ENCODE measurements around the gene RAB31.
"Not testable (repeated sequence)": the region's sequence is repeated elsewhere in the genome, so short reads cannot be mapped to it uniquely, and the experiment has no call there.

DNA sequence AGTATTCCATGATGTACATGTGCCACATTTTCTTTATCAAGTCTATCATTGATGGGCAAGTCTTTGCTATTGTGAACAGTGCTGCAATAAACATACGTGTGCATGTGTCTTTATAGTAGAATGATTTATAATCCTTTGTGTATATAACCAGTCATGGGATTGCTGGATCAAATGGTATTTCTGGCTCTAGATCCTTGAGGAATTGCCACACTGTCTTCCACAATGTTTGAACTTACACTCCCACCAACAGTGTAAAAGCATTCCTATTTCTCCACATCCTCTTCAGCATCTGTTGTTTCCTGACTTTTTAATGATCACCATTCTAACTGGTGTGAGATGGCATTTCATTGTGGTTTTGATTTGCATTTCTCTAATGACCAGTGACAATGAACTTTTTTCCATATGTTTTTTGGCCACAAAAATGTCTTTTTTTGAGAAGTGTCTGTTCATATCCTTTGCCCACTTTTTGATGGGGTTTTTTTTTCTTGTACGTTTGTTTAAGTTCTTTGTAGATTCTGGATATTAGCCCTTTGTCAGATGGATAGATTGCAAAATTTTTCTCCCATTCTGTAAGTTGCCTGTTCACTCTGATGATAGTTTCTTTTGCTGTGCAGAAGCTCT lies 60.1 kb downstream of the RAB31 start:
- TF ChIP-seq, protein P1, sequence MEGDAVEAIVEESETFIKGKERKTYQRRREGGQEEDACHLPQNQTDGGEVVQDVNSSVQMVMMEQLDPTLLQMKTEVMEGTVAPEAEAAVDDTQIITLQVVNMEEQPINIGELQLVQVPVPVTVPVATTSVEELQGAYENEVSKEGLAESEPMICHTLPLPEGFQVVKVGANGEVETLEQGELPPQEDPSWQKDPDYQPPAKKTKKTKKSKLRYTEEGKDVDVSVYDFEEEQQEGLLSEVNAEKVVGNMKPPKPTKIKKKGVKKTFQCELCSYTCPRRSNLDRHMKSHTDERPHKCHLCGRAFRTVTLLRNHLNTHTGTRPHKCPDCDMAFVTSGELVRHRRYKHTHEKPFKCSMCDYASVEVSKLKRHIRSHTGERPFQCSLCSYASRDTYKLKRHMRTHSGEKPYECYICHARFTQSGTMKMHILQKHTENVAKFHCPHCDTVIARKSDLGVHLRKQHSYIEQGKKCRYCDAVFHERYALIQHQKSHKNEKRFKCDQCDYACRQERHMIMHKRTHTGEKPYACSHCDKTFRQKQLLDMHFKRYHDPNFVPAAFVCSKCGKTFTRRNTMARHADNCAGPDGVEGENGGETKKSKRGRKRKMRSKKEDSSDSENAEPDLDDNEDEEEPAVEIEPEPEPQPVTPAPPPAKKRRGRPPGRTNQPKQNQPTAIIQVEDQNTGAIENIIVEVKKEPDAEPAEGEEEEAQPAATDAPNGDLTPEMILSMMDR (tag by site-specific recombination; IDR thresholded peaks at IDR 0.05): not testable (repeated sequence)
- not testable (repeated sequence) for TF ChIP-seq ZBTB10 (tag by site-specific recombination; IDR thresholded peaks at IDR 0.05); ZNF202 (tag by site-specific recombination; IDR thresholded peaks at IDR 0.05; ENCODE audit: borderline replicate concordance); ZNF654 (tag by site-specific recombination; IDR thresholded peaks at IDR 0.05; ENCODE audit: low read depth); ZNF423 (tag by site-specific recombination; IDR thresholded peaks at IDR 0.05); HOXA7 (CRISPR knock-in tag; IDR thresholded peaks at IDR 0.05; ENCODE audit: borderline replicate concordance); ZIC2 (tag by site-specific recombination; IDR thresholded peaks at IDR 0.05); ZNF549 (tag by site-specific recombination; IDR thresholded peaks at IDR 0.05); TCF7L2 (IDR thresholded peaks at IDR 0.05; ENCODE audit: borderline replicate concordance, low read depth, low read length)
- TF ChIP-seq, protein P2, sequence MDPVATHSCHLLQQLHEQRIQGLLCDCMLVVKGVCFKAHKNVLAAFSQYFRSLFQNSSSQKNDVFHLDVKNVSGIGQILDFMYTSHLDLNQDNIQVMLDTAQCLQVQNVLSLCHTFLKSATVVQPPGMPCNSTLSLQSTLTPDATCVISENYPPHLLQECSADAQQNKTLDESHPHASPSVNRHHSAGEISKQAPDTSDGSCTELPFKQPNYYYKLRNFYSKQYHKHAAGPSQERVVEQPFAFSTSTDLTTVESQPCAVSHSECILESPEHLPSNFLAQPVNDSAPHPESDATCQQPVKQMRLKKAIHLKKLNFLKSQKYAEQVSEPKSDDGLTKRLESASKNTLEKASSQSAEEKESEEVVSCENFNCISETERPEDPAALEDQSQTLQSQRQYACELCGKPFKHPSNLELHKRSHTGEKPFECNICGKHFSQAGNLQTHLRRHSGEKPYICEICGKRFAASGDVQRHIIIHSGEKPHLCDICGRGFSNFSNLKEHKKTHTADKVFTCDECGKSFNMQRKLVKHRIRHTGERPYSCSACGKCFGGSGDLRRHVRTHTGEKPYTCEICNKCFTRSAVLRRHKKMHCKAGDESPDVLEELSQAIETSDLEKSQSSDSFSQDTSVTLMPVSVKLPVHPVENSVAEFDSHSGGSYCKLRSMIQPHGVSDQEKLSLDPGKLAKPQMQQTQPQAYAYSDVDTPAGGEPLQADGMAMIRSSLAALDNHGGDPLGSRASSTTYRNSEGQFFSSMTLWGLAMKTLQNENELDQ (tag by site-specific recombination; IDR thresholded peaks at IDR 0.05; ENCODE audit: low read depth): not testable (repeated sequence)
- TF ChIP-seq, protein P3, sequence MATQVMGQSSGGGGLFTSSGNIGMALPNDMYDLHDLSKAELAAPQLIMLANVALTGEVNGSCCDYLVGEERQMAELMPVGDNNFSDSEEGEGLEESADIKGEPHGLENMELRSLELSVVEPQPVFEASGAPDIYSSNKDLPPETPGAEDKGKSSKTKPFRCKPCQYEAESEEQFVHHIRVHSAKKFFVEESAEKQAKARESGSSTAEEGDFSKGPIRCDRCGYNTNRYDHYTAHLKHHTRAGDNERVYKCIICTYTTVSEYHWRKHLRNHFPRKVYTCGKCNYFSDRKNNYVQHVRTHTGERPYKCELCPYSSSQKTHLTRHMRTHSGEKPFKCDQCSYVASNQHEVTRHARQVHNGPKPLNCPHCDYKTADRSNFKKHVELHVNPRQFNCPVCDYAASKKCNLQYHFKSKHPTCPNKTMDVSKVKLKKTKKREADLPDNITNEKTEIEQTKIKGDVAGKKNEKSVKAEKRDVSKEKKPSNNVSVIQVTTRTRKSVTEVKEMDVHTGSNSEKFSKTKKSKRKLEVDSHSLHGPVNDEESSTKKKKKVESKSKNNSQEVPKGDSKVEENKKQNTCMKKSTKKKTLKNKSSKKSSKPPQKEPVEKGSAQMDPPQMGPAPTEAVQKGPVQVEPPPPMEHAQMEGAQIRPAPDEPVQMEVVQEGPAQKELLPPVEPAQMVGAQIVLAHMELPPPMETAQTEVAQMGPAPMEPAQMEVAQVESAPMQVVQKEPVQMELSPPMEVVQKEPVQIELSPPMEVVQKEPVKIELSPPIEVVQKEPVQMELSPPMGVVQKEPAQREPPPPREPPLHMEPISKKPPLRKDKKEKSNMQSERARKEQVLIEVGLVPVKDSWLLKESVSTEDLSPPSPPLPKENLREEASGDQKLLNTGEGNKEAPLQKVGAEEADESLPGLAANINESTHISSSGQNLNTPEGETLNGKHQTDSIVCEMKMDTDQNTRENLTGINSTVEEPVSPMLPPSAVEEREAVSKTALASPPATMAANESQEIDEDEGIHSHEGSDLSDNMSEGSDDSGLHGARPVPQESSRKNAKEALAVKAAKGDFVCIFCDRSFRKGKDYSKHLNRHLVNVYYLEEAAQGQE (tag by site-specific recombination; IDR thresholded peaks at IDR 0.05): not testable (repeated sequence)
